GM19397 (cell line): Measurements from ENCODE around the gene PTTG1IP2.

Experiments
- ATAC-seq: cut with Tn5 transposase; IDR thresholded peaks from one replicate; pipeline ENCODE4 v1.9.1; 2021; ENCODE audit warnings: mild to moderate bottlenecking, moderate library complexity; ENCODE audit not compliant: unreplicated experiment

PTTG1IP2 gene

DNA sequence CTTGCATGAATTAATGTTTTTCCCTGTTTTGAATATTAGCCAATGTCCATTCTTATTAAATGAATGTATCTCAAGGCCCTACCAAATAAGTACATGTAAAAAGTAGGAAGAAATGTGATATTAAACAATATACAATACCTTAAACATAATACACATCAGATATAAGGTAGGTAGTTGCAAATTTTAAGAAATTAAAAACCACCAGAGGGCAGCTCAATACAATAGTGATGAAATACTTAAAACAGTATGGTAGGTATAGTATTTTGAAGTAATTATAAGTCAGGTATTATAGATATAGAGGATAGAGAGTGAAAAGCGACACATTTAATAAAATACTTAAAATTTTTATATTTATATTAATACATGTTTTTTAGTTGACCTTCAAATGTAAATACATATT lies 83.1 kb downstream of the PTTG1IP2 start:
- no peak for ATAC-seq

DNA sequence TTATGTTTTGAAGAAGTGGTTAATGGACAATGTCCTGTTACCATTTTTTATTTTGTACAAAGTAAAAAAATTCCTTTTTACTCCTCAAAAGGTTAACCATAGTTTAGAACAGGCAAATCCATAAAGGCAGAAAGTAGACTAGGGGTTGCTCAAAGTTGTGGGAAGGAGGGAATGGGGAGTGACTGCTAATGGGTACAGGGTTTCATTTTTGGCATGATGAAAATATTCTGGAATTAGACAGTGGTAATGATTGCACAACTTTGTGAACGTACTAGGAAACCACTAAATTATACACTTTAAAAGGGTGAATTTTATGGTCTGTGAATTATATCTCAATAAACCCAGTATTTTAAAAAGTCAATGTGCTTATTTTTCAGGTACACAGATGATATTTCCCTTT lies 91.3 kb downstream of the PTTG1IP2 start:
- no peak for ATAC-seq
